Central memory CD4-positive, alpha-beta T cell (primary cell): ENCODE results near the gene PLEKHM3.

Source experiments
- DNase-seq: peaks from one replicate; pipeline ENCODE4 v3.0.0; 2022
- total RNA-seq, 3 experiments: gene quantifications; one replicate each; lab custom pipeline; 2026; lab: John Stamatoyannopoulos, UW

PLEKHM3 gene, protein sequence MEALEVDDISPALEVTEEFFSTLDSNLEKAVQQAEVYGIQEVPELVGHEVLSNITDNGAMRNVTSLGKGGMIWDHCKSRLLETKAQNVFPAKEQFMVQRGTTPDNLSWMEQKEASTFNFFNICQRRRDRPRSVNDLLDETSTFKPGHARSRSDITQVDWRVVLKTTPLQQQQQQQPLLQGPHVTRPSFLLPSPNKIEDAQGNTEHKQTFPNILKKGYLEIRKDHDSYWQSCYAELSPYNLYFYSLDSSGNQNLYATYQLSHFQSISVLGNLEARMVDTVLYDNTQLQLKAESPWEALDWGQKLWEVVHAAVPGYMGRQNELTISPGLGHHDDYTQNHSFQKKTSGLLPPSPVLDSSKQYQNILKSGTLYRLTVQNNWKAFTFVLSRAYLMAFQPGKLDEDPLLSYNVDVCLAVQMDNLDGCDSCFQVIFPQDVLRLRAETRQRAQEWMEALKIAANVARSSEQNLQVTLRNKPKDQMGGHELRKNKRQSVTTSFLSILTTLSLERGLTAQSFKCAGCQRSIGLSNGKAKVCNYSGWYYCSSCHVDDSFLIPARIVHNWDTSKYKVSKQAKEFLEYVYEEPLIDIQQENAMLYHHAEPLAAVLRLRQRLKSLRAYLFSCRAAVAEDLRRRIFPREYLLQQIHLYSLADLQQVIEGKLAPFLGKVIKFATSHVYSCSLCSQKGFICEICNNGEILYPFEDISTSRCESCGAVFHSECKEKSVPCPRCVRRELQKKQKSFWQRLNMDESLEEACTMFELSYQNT
- 8.6 to 26.2 (median 20.7) reads per million in 3 experiments for total RNA-seq

DNA sequence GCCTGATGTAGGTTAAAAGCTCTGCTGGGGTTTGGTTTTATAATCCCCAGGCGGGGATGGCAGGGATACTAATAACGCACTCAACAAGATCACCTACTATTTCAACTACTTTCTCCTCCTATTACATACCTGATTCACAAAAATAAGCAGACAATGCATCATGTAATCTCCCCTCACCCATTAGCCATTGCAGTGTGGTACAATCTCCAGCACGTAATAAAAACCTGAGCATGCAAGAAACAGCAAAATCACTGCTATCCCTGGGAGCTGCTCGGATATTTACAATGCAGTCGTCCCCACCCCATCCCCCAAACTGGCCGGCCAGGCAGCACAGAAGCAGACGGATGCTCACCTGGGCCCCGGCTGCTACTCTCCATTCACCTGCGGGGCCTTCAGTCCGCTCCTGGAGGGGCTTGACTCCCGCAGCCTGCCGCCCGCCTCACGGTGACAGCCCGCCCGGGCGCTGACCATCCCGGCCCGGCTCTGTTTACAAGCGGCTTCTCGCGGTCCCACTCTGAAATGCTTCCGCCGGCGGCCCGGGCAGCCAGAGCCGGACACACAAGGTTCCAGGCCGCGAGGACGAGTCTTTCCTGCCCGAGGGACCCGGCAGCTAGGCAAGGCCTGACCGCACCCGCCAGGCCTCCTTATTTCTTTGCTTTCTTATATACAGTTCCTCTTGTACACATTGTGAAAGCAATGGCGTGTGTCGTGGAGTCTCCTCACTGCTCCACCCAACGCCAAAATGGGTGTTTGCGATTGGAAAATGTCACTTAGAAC lies at the start of gene PLEKHM3:
TSS of gene PLEKHM3 (minus strand) at position 491 of the 777 bp plus-strand sequence. CDS start 23,888 bp downstream, outside the sequence.
- peak; percentile 43 for DNase-seq

DNA sequence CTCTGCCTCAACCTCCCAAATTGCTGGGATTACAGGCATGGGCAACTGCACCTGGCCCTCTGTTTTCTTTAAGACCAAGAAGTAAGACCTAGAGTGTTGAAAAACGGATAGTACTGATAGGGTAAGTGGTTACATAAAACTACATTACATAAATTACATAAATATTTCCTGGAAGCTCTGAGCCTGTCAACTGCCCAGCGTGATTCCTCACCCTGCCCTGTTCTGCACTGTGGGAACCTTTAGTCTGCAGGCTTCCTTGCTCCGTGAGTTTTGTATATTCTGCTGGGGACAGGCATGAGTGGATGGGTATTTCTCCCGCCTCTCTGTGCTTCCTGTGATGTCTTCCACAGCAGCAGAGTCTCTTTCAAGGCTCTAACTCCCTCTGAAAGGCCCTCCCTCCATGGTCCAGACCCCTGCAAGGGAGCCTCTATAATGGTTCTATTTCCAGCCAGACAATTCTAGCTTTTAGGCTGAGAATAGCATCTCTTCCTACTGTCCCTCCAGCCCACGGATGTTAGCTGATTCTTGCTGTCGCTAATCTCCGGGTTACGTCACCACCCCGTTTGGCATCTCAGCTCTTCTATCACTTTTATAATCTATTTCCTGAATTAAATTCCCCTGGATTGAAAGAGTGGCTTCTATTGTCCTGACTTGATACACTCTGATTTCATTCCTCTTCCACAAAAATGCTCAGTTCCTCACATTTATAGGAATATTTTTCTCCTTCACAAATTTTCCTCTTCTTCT lies 49.5 kb upstream of the PLEKHM3 start:
- no peak for DNase-seq

DNA sequence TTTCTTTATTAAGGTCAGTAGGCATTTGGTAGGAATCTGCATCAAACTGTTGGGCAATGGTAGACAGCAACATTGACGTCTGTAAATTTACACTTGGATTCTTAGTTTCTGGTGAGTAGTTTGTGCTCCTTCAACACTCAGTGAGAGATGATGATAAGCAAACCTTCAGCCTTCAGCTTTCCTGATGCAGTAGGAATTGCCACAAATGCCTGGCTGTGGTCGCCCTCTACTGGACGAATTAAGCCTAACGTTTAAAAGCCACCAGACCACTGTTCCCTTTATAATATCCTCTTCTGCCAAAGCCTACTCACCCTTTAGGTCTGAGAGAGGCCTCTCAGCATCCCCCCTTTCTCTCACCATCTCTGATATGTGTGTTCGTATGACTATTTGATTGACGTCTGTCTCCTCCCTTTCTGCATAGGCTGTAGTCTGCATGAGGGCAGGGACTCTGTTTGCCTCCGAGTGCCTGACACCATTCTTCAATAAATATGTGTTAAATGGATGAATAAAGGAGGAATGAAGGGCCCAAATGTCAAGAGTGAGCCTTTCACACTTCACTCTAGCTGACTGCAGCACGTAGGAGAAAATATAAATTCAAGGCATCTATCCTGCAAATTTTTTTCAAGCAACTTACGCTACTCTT lies 47.0 kb upstream of the PLEKHM3 start:
- DNase-seq: peak; percentile 37

DNA sequence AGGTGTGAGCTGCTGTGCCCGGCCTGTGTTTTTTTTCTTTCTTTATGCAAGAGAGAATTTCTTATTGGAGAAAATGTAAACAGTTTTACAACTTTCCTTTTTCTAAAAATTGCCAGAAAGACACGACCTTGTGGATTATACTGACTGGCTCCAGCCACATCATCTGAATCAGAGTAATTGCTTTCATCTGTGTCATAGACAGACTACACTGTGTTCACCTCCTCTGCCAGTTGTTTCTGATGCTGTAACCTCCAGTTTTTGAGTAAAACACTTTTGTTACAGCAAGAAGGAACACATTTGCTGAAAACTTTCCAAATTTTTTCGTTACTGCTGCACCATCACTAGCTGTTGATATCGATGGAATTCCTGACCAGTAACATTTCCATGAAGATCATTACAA lies 43.9 kb upstream of the PLEKHM3 start:
- DNase-seq: no peak

DNA sequence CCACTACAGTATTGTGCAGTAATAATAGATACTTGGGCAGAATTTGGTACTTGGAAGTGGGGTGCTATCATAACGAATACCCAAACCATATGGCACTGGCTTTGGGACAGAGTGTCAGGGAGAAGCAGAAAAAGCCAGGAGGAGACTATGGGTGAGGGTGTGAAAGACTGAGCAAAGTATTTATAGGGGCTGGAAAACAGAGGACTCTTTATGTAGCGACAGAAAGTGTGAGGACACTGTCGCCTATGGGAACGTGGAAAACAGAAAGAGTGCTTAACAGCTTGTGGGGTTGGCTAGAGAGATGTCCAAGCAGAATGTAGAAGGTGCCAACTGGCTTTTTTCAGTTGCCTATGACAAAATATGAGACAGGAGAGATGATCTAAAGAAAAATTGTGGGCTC lies 40.7 kb upstream of the PLEKHM3 start:
- DNase-seq: no peak

DNA sequence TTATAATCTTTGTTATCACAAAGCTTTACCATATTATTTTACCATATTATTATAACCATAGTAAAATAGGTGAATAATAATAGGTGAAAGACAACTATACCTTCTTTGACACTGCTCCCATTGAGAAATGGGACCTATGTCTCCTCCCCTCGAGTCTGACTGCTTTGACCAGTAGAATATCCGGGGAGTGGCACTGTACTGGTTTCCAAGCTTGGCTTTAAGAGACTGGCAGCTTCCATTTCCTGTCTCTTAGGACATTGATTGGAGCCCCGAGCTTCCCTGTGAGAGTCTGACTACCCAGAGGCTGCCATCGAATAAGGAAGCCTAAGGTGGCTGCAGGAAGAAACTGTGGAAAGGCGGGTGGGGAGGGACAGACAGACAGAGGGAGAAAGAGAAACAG lies 40.1 kb upstream of the PLEKHM3 start:
- no peak for DNase-seq

DNA sequence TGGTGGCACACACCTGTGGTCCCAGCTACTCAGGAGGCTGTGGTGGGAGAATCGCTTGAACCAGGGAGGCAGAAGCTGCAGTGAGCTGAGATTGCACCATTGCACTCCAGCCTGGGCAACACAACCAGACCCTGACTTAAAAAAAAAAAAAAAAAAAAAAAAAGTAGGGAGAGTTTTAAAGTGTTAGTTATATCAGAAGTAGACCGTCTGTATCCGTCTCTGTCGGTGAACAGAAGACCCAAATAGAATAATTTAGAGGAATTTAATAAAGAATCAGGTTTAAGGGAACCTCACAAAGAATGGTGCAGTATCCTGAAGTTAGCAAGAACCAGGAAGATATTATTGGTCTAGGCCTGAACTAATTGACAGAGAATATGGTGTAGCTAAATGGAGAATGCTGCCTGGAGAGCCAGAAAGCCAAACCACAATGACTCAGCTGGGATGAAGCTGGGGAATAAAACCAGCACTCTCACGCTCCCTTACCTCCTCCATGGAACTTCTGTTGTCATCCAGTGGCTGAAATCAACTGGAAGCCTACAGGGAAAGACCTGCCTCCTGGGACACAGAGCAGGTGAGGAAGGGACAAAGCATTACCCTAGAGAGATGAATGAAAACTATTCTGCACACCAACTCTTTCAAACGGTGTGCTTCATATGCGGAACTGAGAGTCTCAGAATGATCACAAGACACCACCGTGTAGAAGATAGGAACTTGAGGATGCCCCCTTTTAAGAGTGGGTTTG lies 39.1 kb upstream of the PLEKHM3 start:
- no peak for DNase-seq

DNA sequence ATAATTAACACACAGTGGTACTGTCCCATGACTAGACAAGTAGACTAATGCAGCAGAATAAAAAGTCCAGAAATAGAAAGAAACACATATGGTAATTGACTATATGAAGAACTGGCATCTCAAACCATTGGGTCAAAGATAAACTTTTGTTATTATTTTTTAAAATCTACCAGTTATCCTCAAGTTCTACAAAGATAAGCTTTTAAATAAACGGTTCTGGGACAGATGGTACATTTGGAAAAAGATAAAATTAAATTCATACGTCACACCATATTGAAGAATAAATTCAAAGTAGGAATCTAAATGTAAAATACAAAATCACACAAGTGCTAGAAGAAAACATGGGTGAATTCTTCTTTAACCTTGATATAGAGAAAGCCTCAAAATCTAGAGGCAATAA lies 37.6 kb upstream of the PLEKHM3 start:
- no peak for DNase-seq

DNA sequence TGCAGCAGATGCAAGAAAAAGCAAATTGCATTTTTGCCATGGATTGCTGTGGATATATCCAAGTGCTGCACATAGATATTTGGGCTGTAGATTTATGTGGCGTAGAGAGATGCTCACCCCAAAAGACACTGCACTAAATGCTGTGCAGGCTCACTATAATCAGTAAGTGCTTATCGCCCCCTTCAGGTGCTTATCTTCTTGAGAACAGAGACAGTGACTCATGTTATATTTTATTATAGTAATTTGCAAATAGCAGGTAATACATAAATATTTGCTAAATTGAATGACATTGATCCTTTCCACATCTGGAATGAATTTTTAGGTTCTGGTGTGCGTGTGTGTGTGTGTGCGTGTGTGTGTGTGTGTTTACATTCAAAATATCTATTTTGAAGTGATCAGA lies 36.8 kb upstream of the PLEKHM3 start:
- DNase-seq: peak; percentile 1

DNA sequence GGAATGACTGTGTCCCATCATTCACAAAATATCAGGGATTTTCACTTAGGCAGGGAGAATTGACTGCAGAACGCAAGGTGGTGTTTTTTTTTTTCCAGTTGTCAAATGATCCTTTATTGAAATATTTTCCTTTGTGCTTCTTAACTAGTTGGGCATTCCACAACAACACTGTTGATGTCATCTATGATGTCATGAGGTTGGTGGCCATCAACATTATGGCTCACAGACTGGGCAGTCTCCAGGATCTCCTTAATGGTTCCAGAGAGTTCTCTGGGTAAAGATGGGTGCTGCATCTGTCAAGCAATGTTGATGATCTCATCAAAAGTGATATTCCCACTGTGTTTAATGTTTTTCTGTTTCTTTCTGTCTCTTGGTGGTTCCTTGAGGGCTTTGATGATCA lies 31.8 kb upstream of the PLEKHM3 start:
- no peak for DNase-seq

DNA sequence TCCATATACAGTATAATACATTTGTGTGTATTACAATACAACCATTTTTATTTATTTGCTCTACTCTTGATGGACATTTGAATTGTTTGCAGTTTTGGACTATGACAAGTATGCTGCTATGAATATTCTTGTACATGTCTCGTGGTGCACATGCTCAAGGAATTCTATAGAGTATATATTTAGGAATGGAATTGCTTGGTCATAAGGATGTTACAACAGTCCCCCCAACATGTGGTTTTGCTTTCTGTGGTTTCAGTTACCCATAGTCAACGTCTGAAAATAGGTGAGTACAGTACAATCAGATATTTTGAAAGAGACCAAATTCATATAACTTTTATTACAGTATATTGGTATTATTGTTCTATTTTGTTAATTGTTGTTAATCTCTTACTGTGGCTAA lies 24.1 kb upstream of the PLEKHM3 start:
- DNase-seq: no peak

DNA sequence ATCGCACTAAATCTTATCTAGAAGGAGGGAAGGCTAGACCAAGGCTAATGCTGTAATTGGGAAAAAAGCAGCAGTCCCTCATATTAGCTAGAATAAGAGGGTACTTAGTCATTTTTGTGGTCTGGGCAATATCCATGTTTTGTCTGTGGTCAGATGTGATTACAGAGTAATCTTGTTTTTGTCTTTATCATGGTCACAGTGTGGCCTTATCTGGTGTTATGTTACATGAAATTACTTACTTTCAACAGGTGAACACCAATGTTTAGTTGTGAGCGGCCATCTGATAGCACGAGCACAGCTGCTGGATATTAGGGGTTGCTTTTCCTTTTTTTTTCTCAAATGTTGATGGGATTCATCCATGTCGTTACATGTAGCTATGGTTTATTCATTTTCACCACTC lies 23.7 kb upstream of the PLEKHM3 start:
- DNase-seq: no peak

DNA sequence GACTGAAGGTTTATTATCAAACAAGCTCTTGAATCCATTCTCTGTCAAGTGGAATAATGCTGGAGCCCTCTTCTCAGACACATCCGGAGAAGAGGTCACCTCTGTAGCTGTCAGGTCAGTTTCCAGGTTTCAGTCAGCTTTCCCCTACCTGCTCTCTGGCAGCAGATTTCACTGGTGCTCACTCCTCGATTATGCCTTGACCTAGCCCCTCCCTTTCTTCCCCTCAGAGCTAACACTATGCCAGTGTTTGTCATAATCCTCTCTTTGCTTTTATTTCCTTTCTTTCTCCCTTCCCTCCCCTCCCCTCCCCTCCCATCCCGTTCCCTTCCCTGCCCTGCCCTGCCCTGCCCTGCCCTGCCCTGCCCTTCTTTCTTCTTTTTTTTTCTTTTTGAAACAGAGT lies 22.5 kb upstream of the PLEKHM3 start:
- no peak for DNase-seq

DNA sequence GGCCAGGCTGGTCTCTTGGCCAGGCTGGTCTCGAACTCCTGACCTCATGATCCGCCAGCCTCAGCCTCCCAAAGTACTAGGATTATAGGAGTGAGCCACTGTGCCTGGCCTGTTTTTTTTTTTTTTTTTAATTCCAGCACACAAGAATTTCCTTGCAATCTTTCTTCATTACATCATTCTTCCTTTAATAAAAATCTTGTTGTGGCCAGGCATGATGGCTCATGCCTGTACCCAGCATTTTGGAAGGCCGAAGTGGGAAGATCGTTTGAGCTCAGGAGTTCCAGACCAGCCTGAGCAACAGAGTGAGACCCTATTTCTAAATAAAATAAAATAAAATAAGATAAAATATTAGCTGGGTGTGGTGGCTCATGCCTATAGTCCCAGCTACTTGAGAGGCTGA lies 21.4 kb upstream of the PLEKHM3 start:
- DNase-seq: no peak

DNA sequence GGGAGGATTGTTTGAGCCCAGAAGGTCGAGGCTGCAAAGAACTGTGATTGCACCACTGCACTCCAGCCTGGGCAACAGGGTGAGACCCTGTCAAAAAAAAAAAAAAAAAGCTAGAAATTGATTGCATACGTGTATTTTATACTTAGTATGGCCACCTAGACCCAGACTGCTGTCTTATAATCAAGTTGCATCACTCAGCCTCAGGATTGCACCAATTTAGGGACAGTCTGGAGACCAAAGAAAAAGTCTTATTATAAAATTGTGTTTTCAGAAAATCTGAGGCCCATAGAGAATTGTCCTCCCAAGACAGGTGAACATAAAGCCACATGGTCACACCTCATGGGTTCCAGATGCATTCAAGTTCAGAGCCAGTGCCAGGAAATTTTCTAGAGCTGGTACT lies 17.1 kb upstream of the PLEKHM3 start:
- no peak for DNase-seq

DNA sequence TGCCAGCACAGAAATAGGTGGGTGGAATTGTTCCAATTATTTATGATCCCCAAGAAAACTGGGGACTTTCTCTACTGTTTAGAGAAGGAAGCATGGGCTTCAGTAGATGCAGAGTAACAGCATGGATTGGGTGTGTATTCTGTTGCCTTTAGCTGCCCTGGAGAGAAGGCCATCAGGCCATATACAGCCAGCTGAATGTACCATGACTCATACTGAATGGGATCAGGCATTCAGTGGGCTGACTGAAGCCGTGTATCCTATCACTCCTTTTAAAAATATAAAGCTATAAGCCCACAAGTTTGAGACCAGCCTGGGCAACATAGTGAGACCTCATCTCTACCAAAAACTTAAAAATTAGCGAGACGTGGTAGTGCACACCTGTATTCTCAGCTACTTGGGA lies 16.7 kb upstream of the PLEKHM3 start:
- DNase-seq: no peak

DNA sequence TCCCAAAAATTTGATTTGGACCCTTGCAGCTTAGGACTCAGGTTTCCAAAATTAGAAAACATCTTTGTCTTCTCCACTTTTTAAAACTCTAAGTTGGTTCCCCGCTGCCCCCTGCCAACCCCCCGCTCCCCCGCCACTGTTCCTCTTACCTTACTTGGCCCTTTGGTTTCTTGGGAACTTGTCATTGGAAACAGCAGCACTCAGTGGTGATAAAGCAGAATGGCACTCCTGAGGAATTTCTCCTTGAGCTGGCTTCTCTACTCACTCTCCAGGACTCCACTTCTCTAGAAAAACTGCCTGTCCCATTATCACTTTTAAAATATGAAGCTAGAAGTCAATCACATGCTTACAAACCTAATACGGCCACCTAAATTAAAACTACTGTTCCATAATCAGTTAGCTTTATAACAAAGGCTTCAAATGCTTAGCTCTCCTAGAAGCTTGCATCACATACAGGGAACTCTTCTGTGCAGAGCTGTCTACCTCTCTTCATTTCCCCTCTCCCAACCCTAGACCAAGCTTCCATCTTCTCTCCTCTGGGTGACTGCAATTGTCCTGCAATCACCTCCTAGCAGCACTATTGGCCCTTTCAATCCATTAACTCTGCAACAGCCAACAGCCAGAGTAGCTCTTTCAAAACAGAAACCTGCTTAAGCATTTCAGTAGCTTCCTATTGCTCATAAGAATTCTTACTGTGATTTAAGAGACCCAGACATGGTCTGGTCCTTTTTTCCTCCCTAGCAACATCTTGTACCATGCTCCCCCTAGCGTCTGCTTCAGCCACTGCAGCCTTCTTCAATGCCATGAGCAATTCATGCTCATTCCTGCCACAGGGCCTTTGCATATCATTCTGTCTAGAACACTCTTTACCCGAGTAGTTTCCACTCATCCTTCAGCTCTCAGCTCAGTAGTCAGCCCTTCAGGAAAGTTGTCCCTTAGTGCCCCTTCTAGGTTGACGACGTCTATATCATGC lies 15.2 kb upstream of the PLEKHM3 start:
- DNase-seq: peak; percentile 35

DNA sequence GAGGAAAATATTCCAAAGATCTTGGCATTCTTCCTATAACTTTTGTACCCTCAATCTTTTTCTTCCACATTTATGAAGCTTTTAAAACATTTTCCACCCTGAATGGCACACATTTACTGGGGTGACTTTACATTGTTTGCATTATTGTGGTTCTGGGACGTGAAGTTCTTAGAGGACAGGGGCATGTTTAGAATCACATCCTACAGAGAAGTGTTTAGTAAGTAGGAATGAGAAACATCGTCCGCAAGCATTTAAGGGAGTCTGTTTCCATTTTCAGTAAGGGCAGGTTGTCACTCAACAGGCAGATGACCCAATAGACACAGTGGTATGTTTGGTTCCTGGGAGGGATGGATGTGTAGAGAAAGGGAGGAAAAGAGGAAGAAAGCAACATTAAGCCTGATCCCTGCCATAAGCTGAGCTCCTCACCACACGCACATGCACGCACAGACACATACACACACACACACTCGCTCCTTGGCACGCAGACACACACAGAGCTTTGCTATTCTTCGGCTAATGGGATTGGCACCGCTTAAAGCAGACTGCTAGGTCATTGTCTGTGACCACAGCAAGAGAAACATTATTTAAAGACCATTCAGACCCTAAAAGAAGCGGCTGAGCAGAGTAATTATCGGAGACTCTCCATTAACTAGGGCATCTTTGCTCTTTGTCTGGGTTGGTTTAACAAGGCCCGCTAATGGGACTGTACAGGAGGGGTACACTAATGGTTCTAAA lies 14.2 kb upstream of the PLEKHM3 start:
- DNase-seq: no peak
